ENCODE results near the gene KRTAP17-1.

- TF ChIP-seq REST (IDR thresholded peaks at IDR 0.05; ENCODE audit: low read depth), result no peak
- TF ChIP-seq CEBPB (IDR thresholded peaks at IDR 0.05), result no peak
- no peak for TF ChIP-seq MAX (IDR thresholded peaks at IDR 0.05)
- no peak for TF ChIP-seq TEAD4 (IDR thresholded peaks at IDR 0.05)
- TF ChIP-seq YY1 (IDR thresholded peaks at IDR 0.05; ENCODE audit: low read depth), result no peak
- TF ChIP-seq TAF1 (IDR thresholded peaks at IDR 0.05; ENCODE audit: low read depth), result no peak
- no peak for TF ChIP-seq RAD21 (IDR thresholded peaks at IDR 0.05; ENCODE audit: low read depth)
- no peak for TF ChIP-seq CREB1 (IDR thresholded peaks at IDR 0.05; ENCODE audit: low read depth)
- TF ChIP-seq TCF12 (IDR thresholded peaks at IDR 0.05; ENCODE audit: low read depth), result no peak
- no peak for TF ChIP-seq EP300 (IDR thresholded peaks at IDR 0.05; ENCODE audit: borderline replicate concordance)
Observed at GRCh38 chr17:41334385-41335305, 19.1 kb upstream of the KRTAP17-1 start.

Data from Ishikawa (cell line).